IPS-18c (cell line): ENCODE results near the gene MLF1.

Experiments used
- H3K4me3 ChIP-seq: 2 replicates; pipeline ENCODE4 v1.7.0; 2013; ENCODE audit warnings: low read depth, mild to moderate bottlenecking, low read length, moderate library complexity; ENCODE audit not compliant: insufficient read depth
- H3K9me3 ChIP-seq: one replicate; pipeline ENCODE4 v1.6.1; 2013; ENCODE audit warnings: mild to moderate bottlenecking, low read length, moderate library complexity; ENCODE audit not compliant: control insufficient read depth, insufficient read depth

The MLF1 gene

GRCh38 chr3:158652463-158652862 is 81.5 kb downstream of the MLF1 start:
- no peak overlapping the region for H3K4me3 ChIP-seq
- no peaks in the 10 kb centered on the region for H3K9me3 ChIP-seq
